HG03060 (cell line): ENCODE data around the gene ATP4B.

ENCODE experiments used
- ATAC-seq: cut with Tn5 transposase; IDR thresholded peaks from one replicate; pipeline ENCODE4 v1.9.1; 2021; ENCODE audit warnings: low read depth, moderate number of reproducible peaks; ENCODE audit not compliant: unreplicated experiment

The ATP4B gene

DNA sequence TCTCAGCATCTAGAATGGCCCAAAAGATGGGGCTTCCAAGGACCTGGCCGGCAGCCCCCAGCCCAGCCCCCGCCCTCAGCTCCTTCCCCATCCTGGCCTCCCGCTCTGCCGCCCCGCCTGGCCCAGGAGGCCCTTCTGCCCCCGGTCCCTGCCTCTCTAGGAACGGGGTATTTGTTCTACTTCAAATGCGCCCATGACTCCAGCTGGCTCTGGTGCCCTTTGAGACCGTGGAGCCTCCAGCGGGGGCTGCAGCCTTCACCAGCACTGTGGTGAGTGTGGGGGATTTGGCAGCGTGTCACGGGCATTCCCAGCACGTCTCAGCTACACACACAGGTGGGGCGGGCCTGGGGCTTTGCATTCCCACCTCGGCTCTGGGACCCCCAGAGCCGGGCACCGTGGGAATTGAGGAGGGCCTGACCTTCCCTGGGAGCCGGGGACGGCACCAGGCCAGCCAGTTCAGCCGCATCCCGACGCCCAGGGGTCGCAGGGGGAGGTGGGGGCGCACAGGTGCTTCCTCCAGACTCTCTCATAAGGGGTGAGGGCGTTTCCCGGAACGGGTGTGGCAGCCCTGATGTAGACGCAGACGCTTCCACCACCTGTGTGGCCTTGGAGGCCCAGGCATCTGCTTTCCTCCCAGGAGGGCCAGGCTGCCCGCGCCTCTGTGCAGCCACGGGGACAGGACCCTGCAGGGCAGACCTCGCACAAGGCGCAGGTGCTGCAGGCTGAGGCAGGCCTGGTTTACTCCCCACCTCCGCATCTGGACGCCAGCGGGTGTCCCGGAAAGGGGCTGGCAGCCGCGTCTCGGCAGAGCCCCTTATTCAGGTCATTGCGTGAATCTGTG, 947 bp downstream of the ATP4B start:
- no peak for ATAC-seq

DNA sequence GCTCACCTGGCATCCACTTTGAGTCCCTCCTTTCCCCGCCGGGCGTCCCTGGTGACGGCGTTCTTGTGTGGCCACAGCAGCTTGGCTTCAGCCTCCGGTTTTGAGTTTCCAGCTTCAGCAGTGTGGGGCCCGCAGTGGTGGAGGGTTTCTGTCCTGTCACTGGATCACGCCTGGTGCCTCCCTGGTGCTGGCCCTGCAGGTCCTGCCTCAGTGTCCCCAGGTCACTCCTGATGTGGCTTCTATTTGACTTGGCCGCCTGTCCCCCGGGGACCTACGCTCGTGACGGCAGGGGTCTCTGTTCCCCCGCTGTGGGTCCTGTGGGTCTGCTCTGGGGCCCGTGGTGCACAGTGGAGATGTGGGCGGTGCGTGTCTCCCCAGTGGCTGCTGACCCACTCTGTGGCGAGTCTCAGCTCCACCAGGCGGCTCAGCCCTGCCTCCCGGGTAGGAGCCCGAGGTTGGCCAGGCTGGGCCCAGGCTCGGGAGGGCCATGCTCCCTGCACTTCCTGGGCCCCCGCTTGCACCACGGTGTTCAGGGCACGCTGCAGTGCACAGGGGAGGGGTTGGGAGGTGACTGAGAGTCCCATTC, 1.9 kb downstream of the ATP4B start:
- no peak for ATAC-seq

DNA sequence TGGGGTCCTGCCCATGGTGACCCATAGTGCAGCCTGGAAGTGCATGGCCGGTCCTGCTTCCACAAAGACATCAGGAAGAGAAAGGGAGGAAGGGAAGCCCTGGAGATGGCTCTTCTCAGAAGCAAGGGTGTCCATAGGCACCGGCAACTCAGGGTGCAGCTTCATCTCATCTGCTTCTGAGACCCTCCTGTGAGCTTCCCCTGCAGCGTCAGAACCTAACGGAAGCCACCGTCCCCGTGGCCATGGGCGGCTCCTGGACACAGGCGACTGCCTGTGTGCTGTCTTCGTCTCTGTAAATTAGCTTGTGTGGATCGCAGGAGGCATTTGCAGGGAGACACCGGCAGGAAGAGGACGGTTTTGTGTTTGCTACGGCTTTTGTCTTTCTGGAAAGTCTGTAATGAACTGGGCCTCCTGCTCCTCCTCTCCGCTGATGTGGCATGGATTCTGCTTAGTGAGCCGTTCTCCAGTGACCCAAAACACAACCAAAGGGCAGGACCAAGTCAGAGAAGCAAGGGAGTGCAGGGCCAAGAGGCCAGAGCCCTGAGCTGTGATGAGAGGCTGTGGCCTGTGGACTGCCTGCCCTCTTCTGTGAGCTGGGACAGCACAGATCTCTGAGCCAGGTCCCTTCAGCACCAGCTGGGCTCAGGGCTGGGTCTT, 2.5 kb downstream of the ATP4B start:
- ATAC-seq, result no peak

DNA sequence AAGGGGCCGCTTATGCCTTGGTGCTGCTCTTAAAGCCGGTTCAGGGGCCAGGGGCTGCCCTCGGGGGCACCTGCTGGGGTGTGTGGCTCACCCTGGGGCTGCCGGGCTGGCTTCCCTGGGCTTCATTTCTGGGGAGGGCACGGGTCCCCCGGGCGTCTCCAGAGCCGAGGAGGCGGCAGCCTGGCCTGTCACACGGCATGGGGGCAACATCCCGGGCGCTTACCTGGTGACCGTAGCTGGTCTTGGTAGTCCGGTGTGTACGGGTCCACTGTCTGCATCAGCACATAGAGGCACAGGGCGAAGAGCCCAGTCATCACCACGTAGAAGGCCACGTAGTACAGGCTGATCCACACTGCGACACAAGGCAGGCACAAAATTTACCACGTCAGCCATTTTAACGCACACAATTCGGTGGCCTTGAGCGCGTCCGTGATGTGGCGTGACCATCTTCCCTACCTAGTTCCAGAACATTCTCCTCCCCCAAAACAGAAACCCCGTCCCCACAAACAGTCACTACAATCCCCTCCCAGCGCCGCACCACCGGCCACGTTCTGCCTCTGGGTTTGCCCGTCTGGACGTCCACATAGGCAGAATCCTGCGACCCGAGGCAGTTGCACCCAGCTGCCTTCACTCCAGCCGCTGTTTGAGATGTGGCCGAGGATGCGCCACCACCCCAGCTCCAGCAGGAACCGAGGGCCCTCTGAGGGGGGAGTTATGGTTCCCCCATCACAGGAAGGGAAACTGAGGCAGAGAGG, 3.2 kb downstream of the ATP4B start:
- ATAC-seq, result no peak

DNA sequence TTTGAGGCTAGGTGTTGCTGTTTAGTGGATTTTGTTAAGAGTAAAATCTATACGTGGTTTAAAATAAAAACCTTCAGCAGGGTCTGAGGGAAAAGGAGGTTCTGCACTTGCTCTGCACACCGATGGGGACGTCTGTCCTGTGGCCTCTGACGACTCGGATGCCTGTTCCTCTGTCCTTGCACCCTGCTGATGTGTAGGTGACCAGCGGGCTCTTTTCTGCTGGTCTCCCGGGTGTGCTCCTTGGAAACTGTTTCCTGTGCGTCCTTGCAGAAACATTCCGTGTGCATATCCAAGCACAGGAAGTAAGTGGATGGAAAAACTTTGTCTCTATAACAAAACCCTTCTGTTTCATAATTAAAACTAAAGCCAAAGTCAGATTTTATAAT, 3.8 kb downstream of the ATP4B start:
- no peak for ATAC-seq

DNA sequence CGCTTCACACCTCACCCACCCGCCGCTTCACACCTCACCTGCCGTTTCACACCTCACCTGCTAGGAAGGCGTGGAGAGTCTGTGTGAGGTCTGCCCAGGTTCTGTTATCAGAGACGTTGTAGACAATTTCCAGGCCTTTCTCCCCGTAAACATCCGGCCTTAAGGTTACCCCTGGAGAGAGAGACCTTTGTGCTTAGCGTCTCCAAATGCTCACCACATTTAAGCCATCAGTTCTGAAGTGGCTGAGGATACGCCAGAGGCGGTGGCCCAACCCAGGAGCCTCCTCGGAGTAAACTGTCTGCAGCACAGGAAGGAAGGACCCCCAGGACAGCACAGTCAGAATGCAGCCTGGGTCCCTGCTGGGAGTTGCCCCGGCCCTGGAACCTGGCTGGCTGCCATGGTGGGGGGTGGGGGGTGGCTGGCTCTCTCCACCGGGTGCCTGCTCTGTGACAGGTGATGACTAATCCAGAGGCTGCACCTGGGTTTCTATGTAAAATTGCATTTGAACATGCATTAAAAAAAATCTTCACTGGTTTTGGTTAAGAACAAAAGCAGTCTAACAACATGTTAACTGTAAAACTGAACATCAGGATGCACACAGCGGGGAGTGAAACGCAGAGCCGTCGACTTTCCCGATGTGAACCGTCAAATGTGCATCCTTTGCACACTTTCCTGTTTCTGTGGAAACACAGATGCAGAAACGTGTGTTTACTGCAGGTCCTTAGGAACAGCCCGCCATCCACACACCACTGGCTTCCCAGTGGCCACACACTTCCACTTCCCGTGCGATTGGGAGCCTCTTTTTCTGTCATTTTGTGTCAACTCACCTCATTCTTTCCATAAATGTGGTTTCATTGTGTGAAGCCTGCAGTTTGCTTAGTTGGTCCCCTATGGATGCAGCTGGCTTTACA, 4.5 kb downstream of the ATP4B start:
- no peak for ATAC-seq

DNA sequence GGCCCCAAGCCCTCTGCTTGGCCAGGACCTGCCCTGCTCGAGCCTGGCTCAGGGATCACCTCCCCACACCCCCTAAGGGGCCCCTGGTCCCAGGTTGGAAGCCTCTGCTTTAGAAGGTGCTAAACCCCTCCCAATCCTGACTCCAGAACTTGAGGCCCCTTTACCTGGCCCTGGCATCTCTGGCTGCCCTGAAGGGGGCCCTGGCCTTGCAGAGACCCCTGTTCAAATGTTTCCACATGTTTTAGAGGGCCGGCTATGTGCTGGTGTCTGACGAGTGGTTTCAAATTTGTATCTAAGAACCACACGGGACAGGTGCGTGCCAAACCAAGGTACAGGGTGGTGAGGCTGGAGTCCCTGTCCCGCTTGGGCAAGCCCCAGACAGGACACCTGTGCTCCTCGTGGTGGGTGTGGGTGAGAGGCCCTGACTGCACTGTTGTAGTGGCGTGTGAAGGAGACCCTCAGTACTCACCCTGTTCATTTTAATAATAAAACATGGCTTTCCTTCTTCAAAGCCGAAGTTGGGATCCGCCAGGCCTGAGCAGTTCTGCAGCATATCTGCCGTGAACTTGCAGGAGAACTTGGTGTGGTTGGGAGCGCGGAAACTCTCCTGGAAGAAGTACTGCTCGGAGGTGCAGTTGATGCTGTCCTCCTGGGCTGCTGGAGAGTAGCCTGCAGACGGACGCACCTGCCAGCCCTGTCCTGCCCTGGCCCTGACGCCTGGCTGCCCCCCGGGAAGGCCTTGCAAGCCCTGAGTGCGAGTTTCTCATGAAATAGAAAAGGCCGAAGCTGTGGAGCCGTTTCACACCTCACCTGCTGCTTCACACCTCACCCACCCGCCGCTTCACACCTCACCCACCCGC, 5.4 kb downstream of the ATP4B start:
- no peak for ATAC-seq

DNA sequence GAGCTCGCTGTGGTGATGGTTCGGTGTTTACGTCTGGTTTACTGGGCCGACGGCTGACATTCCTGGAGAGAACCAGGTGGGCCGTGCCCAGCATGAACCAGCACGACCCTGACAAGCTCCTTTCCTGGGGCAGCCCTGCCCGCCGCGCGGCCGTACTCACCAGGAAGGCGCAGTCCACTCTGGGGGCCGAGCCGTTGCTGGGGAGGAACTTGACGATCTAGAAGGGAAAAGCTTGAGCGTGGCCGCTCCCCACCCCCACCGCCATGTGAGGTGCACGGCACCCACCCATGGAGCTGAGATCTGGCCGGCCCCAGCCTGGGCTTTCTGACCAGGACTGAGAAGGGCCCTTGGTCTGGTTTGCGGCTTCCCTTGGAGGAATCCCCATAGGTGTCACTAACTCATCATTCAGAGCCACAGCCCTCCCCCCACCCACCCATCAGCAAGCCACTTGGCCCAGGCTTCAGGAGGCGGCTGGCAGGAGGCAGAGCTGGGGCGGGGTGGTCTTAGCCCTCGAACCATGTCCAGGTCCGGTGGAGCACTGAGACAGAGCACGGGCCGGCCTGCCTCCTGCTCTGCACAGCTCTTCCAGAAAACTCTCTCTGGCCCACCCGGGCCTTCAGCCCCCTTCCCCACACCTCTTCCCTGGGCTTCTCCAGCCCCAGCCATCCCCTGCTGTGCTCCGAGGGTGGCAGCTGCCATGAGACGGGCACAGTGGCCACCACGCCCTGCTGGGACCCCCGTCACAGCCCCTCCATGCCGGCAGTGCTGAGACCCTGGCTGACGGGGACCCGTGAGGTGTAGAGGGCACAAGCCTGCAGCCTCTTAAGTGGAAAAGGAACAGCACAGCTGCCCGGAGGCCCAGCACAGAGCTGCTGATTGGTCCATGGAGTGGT, 6.2 kb downstream of the ATP4B start:
- ATAC-seq, result no peak

DNA sequence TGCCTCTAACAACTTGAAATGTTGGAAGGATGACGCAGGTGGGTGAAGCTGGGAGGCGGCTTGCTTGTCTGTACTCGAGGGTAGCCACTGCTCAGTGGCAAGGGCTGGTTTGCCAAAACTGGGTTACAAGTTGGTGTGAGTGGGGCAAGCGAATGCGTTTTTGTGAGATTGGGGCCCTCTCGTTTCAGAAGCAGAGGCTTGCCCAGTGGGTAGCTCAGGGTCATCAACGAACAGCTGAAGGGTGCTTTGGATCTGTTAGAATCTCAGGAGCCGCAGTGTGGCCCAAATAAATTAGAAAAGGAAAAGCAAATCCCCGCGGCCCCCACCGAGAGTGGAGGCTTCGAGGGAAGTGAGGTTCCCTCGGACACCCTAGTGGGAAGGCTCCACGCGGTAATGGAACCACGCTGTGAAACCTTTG, 7.3 kb downstream of the ATP4B start:
- ATAC-seq, result no peak

DNA sequence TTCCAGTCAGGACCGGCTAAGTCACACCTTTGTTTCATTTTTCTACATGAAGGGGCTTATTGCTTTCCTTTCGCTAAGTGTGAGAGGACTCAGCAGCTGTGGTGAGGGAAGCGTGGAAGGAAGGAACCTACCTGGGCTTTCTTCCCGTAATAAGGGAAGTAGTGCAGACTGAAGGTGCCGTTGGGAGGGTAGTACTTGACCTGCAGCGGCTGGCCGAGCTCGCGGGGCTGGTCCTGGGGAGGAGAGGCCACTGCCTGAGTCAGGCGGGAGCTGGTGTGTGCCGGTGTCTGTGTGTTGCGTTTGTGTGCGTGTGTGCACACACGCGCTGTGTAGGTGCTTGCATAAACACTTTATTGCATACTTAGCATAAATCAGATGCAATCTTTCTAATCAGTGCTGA, 7.7 kb downstream of the ATP4B start:
- ATAC-seq, result no peak

DNA sequence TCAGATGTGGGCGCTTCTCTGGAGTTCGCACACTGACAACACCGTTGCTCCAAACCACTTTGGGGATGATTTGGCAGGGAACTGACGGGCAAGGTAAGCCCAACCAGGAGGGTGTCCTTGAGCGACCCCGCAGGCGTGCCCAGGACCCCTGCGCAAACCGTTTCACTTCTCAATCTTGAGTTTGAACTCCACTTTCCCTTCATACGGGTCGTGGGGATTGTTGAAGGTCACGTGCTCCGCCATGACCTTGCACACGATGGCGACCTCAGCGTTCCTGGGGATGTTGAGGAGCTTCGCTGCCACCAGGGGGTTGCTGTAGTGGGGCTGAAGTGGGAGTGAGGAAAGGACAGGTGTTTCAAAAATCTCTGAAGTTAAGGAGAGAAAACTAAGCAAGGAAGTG, 8.8 kb downstream of the ATP4B start:
- ATAC-seq, result no peak

DNA sequence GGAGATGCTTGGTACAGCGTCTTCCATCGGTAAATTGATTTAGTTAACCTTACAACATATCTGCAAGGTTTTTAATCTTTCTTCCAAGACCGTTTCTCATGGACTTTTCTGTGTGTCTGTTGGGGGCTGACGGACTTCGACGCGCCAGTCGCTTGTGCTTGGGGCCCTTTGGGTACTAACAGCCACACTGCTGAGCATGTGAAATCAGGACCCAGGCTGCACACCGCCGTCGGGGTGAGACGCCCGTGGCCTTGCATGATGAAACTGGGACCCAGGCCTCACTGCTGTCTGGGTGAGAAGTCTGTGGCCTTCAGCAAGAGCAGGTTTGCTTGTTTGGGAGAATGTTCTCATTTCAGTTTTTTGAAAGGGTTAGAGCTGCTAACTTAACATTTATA, 9.8 kb downstream of the ATP4B start:
- ATAC-seq, result no peak

DNA sequence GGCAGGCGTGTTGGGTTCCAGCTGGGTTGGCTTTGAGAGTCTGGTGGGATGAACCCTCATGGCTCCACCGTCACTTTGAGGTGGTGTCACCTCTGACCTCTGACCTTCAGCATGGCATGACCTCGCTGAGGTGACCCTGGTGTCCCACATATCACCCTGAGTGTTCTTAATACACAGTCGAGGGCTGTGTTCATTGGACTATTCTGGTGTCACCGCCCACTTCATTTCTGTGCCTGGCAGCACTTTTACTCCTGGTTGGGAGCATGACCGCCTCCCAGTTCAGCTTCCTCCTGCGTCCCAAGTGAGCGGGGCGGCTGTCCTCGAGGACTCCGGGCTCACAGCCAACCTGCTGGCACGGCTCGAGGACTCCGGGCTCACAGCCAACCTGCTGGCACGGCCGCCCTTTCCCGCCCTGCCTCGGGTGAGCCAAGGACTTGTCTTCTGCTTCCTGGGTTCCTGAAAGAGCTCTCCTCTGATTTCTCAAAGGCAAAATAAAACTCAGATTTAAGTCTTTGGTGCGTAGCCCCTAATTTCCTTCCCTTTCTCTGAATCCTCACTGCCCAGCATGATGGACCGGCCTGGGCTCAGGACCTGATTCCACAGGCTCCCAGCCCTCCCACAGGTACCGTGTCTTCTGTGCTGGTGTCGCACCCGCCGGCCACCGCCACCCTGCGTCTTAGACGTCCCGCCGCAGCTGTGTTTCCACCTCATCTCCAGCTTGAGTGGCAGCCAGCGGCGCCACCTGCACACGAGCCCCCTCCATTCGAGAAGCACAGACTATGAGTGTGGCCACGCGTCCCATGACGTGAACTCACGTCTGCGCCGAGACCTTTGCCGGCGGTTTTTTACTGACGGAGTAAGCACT, 10.4 kb downstream of the ATP4B start:
- no peak for ATAC-seq

DNA sequence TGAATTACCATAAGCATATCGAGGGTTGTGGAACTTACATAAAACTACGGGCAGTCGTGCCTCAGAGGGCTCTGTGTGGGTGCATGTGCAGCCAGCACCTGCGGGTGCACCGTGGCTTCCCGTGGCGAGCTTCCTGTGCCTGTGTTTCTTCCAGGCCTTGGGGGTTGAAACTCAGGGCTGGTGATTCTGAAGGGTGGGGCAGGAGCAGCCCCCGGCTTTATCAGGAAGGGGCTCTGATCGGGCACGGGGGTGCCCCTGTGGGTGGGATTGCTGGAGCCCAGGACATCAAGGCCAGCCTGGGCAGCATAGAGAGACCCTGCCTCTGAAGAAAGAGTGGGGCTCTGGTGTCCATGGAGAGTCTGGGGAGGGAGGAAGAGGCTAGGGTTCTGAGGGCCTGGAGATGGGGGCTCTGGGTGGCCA, 11.1 kb downstream of the ATP4B start:
- ATAC-seq, result no peak

DNA sequence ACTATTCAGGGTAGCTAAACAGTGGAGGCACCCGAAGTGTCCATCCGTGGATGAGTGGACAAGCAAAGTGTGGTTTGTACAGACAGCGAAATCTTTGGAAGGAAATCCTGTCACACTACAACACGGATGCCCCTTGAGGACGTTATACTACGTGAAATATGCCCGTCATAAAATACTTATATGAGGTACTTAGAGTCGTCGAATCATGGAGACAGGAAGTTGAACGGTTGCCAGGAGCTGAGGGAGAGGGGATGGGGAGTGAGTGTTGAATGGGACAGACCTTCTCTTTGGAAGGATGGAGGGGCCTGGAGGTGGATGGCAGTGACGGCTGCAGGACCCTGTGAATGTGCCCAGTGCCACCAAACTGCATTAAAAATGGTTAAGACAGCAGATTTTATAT, 11.6 kb downstream of the ATP4B start:
- no peak for ATAC-seq

DNA sequence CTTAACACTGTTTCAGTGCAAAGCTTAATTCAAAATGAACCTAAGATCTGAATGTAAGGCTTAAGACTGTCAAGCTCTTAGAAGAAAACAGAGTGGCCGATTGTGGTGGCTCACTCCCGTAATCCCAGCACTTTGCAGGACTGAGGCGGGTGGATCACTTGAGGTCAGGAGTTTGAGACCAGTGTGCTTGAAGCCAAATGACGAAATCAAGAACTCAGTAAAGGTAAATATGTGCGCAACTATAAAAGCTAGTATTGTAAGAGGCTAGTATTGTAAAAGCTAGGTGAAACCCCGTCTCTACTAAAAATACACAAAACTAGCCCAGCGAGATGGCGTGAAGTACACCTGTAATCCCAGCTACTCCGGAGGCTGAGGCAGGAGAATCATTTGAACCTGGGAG, 12.7 kb downstream of the ATP4B start:
- ATAC-seq, result no peak

DNA sequence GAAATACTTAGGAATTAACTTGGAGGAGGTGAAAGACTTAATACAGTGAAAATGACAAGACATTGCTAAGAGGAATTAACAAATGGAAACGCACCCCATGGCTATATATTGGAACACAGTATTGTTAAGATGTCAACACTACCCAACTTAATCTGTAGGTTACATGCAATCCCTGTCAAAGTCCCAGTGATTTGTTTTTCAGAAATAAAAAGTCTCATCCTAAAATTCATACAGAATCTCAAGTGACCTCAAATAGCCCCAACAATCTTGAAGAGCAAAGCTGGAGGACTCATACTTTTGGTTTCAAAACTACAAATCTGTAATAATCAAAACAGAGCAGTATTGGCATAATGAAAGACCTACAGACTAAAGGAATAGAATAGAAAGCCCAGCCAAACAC, 13.2 kb downstream of the ATP4B start:
- no peak for ATAC-seq
